ENCODE data around the gene GRIN1. TPM values are rescaled to one million over a fixed set of nuclear protein-coding genes. Genes with fewer than 3 reads are reported as not detected.
A peak's percentile ranks its signal among the peaks of the same experiment; 100 is the strongest.

GRIN1 gene
- total RNA-seq, 1 experiment from 2014 or later: 2.9 TPM

- no peak within 1 kb of the TSS for H3T11ph ChIP-seq (ENCODE audit: low read length)
- no peak within 1 kb of the TSS for H2AFZ ChIP-seq (ENCODE audit: low read length)
- no peak within 1 kb of the TSS for H3K9ac ChIP-seq (ENCODE audit: extremely low read depth, insufficient read length, low read length)
- no peak within 1 kb of the TSS for H2BK20ac ChIP-seq (ENCODE audit: low read depth, low read length, poor library complexity, severe bottlenecking)
- H4K20me1 ChIP-seq (ENCODE audit: control insufficient read depth, insufficient read depth, insufficient read length): no peaks in the 10 kb centered on the region
- no peaks in the 10 kb centered on the region for H3K9me3 ChIP-seq (ENCODE audit: control insufficient read depth, low read depth, low read length)
- no peak within 1 kb of the TSS for H3K4me2 ChIP-seq (ENCODE audit: insufficient read depth, insufficient read length, low read length)
- no peak within 1 kb of the TSS for H2BK15ac ChIP-seq (ENCODE audit: low read depth, low read length)
- H3K4me1 Mint-ChIP-seq: no peaks in the 10 kb centered on the region
- H2BK120ac ChIP-seq (ENCODE audit: low read depth, low read length, poor library complexity, severe bottlenecking): no peak within 1 kb of the TSS
- no CpG with 5 or more reads among the region's 70 CpGs for WGBS (ENCODE audit: extremely low coverage, insufficient read length, low lambda C conversion rate)
- H3K18ac ChIP-seq (ENCODE audit: insufficient read length, low read depth, low read length): no peak within 1 kb of the TSS
- H3K56ac ChIP-seq (ENCODE audit: insufficient read length, low read depth, low read length): no peak within 1 kb of the TSS
- H3K9me3 Mint-ChIP-seq: peaks cover 0 to 3% of the 10 kb centered on the region in 2 experiments; a peak in 2 of 5 replicates
- H4K5ac ChIP-seq (ENCODE audit: insufficient read length, low read depth, low read length): no peak within 1 kb of the TSS
- H3K27ac Mint-ChIP-seq: no peak within 1 kb of the TSS
- no peak for DNase-seq
- H3K4ac ChIP-seq (ENCODE audit: low read depth, low read length): no peak within 1 kb of the TSS
- no peaks in the 10 kb centered on the region for H3K23me2 ChIP-seq (ENCODE audit: insufficient read length, low read depth, low read length, poor library complexity, severe bottlenecking)
- H2BK12ac ChIP-seq (ENCODE audit: insufficient read length, low read depth, low read length): no peak within 1 kb of the TSS
- H3K79me2 ChIP-seq (ENCODE audit: insufficient read depth, low read length): no peaks in the 10 kb centered on the region
- no peak within 1 kb of the TSS for H3K27ac ChIP-seq (ENCODE audit: insufficient read length, low read depth, low read length)
- H3K23ac ChIP-seq (ENCODE audit: insufficient read length, low read depth, low read length): no peak within 1 kb of the TSS
- no peak for TF ChIP-seq CTCF (conservative IDR thresholded peaks at IDR 0.05)
- no peak within 1 kb of the TSS for H2AK5ac ChIP-seq (ENCODE audit: insufficient read length, low read length)
- peak within 1 kb of the TSS; percentile 34 to 55 for H3K4me3 Mint-ChIP-seq
- H3K79me1 ChIP-seq (ENCODE audit: insufficient read depth, low read depth, low read length, poor library complexity, severe bottlenecking): no peaks in the 10 kb centered on the region
- no peak within 1 kb of the TSS for H4K91ac ChIP-seq (ENCODE audit: insufficient read length, low read depth, low read length)
- H3K4me1 ChIP-seq (ENCODE audit: insufficient read depth, low read length): no peaks in the 10 kb centered on the region
- H3K27me3 ChIP-seq (ENCODE audit: insufficient read depth, low read length): peaks cover 4% of the 10 kb centered on the region; the same call in 1 of the 2 replicates
- H2BK5ac ChIP-seq (ENCODE audit: insufficient read length, low read length): no peak within 1 kb of the TSS
- H3K27me3 Mint-ChIP-seq (ENCODE audit: low read depth): peaks cover 46% of the 10 kb centered on the region
- H3K36me3 Mint-ChIP-seq (ENCODE audit: insufficient read depth in 1 of 3, low read depth in 3 of 3): peaks cover 0 to 2% (median 0%) of the 10 kb centered on the region in 3 experiments; a peak in 1 of 7 replicates
- no peak within 1 kb of the TSS for H4K8ac ChIP-seq (replicated peaks; ENCODE audit: insufficient read length, low read depth, low read length)
- H3K14ac ChIP-seq (ENCODE audit: insufficient read depth, low read length): no peak within 1 kb of the TSS
Measured at GRCh38 chr9:137114613-137115393, 24.2 kb upstream of the GRIN1 start, which contains the start of gene DPP7. Gene DPP7 (minus strand): TSS chr9:137114733. CDS start chr9:137114713, 20 bp downstream.

Measured in H9 (cell line).